AG10803 (cell line): ENCODE measurements around the gene SERPINA5.
A peak's percentile ranks its signal among the peaks of the same experiment; 100 is the strongest.

Source experiments
- DNase-seq: peaks from one replicate; pipeline ENCODE4 v3.0.0; 2010; ENCODE audit warnings: low read depth
- H3K4me3 ChIP-seq: 2 replicates; pipeline ENCODE4 v1.5.1; 2011; ENCODE audit warnings: mild to moderate bottlenecking, low read length, control low read depth
- CTCF ChIP-seq: conservative IDR thresholded peaks from 2 replicates; pipeline ENCODE4 v1.5.1; 2011; ENCODE audit warnings: mild to moderate bottlenecking, low read length, control low read depth, inconsistent platforms

The SERPINA5 gene

GRCh38 chr14:94594441-94594840, 13.2 kb downstream of the SERPINA5 start:
- TF ChIP-seq CTCF, result no peak
- no peak for DNase-seq
- no peak overlapping the region for H3K4me3 ChIP-seq

- no peak for TF ChIP-seq CTCF
- H3K4me3 ChIP-seq, result no peak overlapping the region
- DNase-seq, result no peak
Measured at GRCh38 chr14:94595912-94596311, 14.7 kb downstream of the SERPINA5 start.

- no peak overlapping the region for H3K4me3 ChIP-seq
- TF ChIP-seq CTCF, result no peak
- no peak for DNase-seq
Measured at GRCh38 chr14:94596361-94596760, 15.1 kb downstream of the SERPINA5 start.

- DNase-seq, result no peak
- no peak for TF ChIP-seq CTCF
- no peak overlapping the region for H3K4me3 ChIP-seq
Measured at GRCh38 chr14:94597788-94598187, 16.6 kb downstream of the SERPINA5 start.

- TF ChIP-seq CTCF, result no peak
- no peak overlapping the region for H3K4me3 ChIP-seq
- no peak for DNase-seq
Measured at GRCh38 chr14:94598506-94598815, 17.2 kb downstream of the SERPINA5 start.

GRCh38 chr14:94598816-94599655, 17.8 kb downstream of the SERPINA5 start:
- DNase-seq, result peak; percentile 95
- no peak overlapping the region for H3K4me3 ChIP-seq
- no peak for TF ChIP-seq CTCF

GRCh38 chr14:94599656-94600004, 18.4 kb downstream of the SERPINA5 start:
- no peak overlapping the region for H3K4me3 ChIP-seq
- DNase-seq, result no peak
- no peak for TF ChIP-seq CTCF
